GM15510 (cell line): ENCODE measurements around the gene ADAP1.

ENCODE experiments used
- POLR2A ChIP-seq: IDR thresholded peaks from 3 replicates; pipeline ENCODE4 v1.6.1; 2011; ENCODE audit warnings: borderline replicate concordance; ENCODE audit not compliant: insufficient read length; ENCODE audit errors: extremely low read depth

Gene ADAP1

DNA sequence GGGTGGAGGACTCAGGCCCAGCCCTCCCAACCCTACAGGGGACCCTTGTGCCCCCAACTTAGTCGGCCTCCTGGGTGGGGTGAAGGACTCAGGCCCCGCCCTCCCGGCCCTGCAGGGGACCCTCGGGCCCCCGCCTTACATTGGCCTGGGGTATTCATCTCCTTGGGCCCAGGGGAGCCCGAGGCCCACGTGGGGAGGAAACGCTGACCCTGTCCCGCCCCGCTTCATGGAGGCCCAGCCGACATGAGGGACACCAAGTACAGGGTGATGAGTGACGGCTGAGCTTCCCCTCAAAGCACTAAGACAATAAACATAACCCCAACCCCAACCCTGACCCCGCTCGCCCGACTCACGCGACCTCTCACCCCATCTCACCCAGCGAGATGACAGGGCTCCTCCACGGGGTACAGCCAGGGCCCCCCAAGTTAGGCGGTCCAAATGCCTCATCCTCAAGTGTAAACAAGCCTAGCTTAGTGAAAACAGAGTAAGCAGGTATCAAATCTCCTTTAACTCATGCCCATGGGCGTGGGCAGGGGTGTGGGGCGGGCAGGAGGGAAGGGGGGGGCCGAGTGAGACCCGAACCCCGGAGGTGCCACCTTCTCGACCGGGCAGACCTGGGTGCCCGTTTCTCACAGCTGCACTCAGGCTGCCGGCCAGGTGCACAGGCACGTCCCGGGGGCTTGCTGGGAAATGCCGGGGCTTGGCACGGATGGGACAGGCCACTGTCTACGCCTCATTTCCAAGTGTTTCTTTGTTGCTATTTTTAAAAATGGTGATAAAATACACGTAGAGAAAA lies 36.7 kb upstream of the ADAP1 start:
- no peak for TF ChIP-seq POLR2A

- TF ChIP-seq POLR2A, result no peak
These were observed 36.0 kb upstream of the ADAP1 start for GRCh38 chr7:990352-990932.

- TF ChIP-seq POLR2A, result no peak
These were observed 34.6 kb upstream of the ADAP1 start for GRCh38 chr7:988963-989529.

DNA sequence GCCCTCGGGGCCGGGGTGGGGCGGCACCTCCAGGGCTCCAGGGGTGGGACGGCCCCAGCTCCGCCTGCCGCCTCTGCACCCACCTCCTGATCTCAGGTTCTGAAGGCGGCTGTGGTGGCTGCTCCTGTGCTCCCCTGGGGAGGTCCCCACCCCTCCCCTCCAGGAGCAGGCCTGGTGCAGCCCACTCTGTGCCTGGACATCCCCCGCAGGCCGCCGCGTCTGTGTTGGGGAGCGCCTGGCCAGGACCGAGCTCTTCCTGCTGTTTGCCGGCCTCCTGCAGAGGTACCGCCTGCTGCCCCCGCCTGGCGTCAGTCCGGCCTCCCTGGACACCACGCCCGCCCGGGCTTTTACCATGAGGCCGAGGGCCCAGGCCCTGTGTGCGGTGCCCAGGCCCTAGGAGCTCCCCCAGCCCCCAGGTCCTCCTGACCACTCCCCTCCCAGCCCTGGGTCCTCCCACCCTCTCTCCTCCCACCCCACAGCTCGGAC lies 34.0 kb upstream of the ADAP1 start:
- TF ChIP-seq POLR2A, result no peak

DNA sequence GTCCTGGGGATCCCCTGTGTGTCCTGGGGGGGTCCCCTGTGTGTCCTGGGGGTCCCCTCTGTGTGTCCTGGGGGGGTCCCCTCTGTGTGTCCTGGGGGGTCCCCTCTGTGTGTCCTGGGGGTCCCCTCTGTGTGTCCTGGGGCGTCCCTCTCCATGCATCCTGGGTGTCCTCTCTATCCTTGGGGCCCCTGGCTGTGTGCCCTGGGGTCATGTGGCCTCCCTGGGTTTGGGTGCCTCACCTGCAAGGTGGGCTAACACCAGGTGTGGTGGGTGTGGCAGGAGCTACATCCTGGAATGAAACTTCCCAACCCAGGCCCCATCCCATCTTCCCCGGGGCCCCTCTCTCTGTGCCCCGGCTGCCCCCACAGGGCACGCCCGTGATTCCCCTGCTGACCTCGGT lies 33.4 kb upstream of the ADAP1 start:
- TF ChIP-seq POLR2A, result no peak

- no peak for TF ChIP-seq POLR2A
These were observed 32.6 kb upstream of the ADAP1 start for GRCh38 chr7:986766-987751.

DNA sequence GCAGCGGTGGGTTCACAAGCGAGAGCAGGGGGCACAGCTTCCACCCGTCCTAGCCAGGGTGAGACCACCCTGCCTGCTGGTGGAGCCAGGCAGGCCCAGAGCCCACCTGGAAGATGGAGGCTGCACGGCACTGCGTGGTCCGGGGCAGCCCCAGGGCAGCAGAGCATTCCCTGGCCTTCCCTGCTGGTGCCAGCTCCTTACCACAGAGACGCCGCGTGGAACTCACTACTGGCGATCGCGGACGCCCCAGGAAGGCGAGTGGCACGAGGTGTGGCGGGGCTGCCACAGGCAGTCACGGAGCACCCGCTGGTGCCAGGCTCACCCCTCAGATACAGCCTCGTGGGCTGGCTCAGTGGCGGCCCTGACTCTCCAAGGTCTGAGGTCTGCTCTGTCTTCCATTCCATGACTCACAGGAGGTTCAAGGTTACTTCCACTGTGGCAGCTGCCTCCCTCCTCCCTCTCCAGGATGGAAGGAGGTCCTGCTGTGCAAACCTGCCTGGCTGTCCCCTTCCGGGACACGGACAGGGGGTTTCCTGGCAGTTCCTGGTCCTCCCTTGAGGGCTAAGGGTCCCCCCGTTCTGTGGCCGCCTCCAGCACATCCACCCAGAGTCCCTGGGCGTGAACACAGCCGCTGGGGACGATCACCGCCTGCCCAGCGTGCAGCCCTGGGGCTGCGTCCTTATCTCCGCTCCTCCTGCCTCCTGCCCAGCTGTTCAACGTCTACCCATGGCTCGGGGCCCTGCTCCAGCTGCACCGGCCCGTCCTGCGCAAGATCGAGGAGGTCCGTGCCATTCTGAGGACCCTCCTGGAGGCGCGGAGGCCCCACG lies 31.6 kb upstream of the ADAP1 start:
- no peak for TF ChIP-seq POLR2A

DNA sequence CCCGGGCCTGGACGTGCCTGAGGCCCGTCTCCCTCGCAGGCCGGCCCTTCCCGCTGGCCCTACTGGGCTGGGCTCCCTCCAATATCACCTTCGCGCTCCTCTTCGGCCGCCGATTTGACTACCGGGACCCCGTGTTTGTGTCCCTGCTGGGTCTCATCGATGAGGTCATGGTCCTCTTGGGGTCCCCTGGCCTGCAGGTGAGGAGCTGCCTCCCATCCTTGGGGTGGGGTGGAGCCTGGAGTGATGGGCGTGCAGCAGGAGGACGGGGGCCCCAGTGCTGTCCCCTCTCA lies 30.6 kb upstream of the ADAP1 start:
- no peak for TF ChIP-seq POLR2A

GRCh38 chr7:984361-985126 lies 30.1 kb upstream of the ADAP1 start:
- TF ChIP-seq POLR2A, result no peak

- TF ChIP-seq POLR2A, result no peak
These were observed 29.2 kb upstream of the ADAP1 start for GRCh38 chr7:983616-984071.

GRCh38 chr7:983004-983615 lies 28.6 kb upstream of the ADAP1 start, which contains the start of gene CYP2W1:
Gene CYP2W1, plus strand, starts transcription at chr7:983181. Its CDS starts 31 bp downstream, at chr7:983212.
- TF ChIP-seq POLR2A, result no peak

DNA sequence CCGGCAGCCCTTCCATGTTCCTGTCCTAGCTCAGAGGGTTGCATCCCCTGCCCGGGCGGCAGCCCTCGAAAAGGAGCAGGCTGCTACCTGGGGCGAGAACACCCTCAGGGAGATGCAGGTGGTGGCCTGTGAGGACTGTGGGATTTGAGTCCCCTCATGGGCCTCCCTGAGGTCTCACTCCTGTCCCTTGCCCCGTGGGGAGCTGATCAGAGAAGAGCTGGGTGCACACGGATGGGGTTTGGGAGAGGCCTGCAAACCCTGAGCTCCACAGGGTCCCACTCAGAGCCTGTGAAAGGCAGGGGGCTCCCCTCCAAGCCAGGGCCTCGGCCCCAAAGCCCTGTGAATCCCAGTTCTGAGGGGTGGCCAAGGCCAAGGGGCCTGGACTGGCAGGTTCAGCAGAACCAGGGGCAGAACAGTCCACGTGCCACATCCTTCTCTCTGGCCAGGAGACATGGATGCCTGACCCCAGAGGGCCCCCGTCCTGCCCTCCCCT lies 28.1 kb upstream of the ADAP1 start:
- TF ChIP-seq POLR2A, result no peak
